HG02588 (cell line): ENCODE measurements around the gene BEST2.
A peak's percentile ranks its signal among the peaks of the same experiment; 100 is the strongest.

Experiments used
- ATAC-seq: cut with Tn5 transposase; IDR thresholded peaks from one replicate; pipeline ENCODE4 v1.9.1; 2021; ENCODE audit warnings: mild to moderate bottlenecking, moderate library complexity; ENCODE audit not compliant: unreplicated experiment

The BEST2 gene

GRCh38 chr19:12785431-12786031 is 33.9 kb downstream of the BEST2 start:
- ATAC-seq: no peak

GRCh38 chr19:12786141-12786870 is 34.7 kb downstream of the BEST2 start:
- no peak for ATAC-seq

- no peak for ATAC-seq
Measured at GRCh38 chr19:12786952-12787351, 35.4 kb downstream of the BEST2 start.

- no peak for ATAC-seq
Measured at GRCh38 chr19:12787458-12787857, 35.9 kb downstream of the BEST2 start.

- no peak for ATAC-seq
Measured at GRCh38 chr19:12788042-12788681, 36.6 kb downstream of the BEST2 start.

- ATAC-seq: no peak
Measured at GRCh38 chr19:12788682-12789097, 37.1 kb downstream of the BEST2 start.

GRCh38 chr19:12789098-12789903 is 37.7 kb downstream of the BEST2 start:
- ATAC-seq: no peak

- ATAC-seq: peak; percentile 32
Measured at GRCh38 chr19:12789904-12790619, 38.5 kb downstream of the BEST2 start.

- ATAC-seq: no peak
Measured at GRCh38 chr19:12790628-12791344, 39.2 kb downstream of the BEST2 start.

- ATAC-seq: peak; percentile 27
Measured at GRCh38 chr19:12791345-12792050, 39.9 kb downstream of the BEST2 start, which contains the start of gene JUNB. JUNB (plus strand) TSS chr19:12791486; CDS start chr19:12791772, 286 bp downstream.

- ATAC-seq: no peak
Measured at GRCh38 chr19:12792051-12792852, 40.7 kb downstream of the BEST2 start.

GRCh38 chr19:12792853-12793289 is 41.3 kb downstream of the BEST2 start:
- no peak for ATAC-seq

- peak; percentile 33 for ATAC-seq
Measured at GRCh38 chr19:12793290-12794195, 42.0 kb downstream of the BEST2 start.

GRCh38 chr19:12794196-12794941 is 42.8 kb downstream of the BEST2 start:
- ATAC-seq: no peak

- no peak for ATAC-seq
Measured at GRCh38 chr19:12794971-12795381, 43.4 kb downstream of the BEST2 start.
